Sigmoid colon (tissue), 7 donors: Measurements from ENCODE around the gene GSN. TPM values are rescaled to one million over a fixed set of nuclear protein-coding genes. Genes with fewer than 3 reads are reported as not detected.

ENCODE experiments used
- DNase-seq: peaks from one replicate; pipeline ENCODE4 v3.0.0-alpha.2; 2019
- H3K27ac ChIP-seq, 4 donors: fragments of 200-600 bp; sonication (generic); one replicate each; pipeline ENCODE4 v1.5.1; 2016 to 2019; ENCODE audit warnings: mild to moderate bottlenecking in 1 of 4
- H3K27me3 ChIP-seq, 3 donors: fragments of 200-600 bp; sonication (generic); one replicate each; pipeline ENCODE4 v1.5.1; 2019; ENCODE audit warnings: mild to moderate bottlenecking in 1 of 3
- H3K36me3 ChIP-seq, 4 donors: fragments of 200-600 bp; sonication (generic); one replicate each; pipeline ENCODE4 v1.5.1; 2016 to 2019
- H3K4me1 ChIP-seq, 4 donors: fragments of 200-600 bp; sonication (generic); one replicate each; pipeline ENCODE4 v1.5.1; 2017 to 2019
- H3K4me3 ChIP-seq, 4 donors: fragments of 200-600 bp; sonication (generic); one replicate each; pipeline ENCODE4 v1.5.1; 2017 to 2019; ENCODE audit warnings: mild to moderate bottlenecking in 2 of 4, moderate library complexity in 1 of 4
- H3K9me3 ChIP-seq, 4 donors: fragments of 200-600 bp in 3 of 4; sonication (generic) in 3 of 4; one replicate each; pipeline versions ENCODE4 v1.5.1 to v1.6.1; 2013 to 2019
- CTCF ChIP-seq, 4 experiments: fragments of 450-650 bp in 3 of 4; fragments of 200-600 bp in 1 of 4; IDR thresholded peaks; one replicate each; pipeline ENCODE4 v1.5.1; 2016 to 2019; ENCODE audit warnings: antibody characterized with exemption in 4 of 4, mild to moderate bottlenecking in 3 of 4, moderate library complexity in 2 of 4
- EP300 ChIP-seq, 4 donors: sonication (generic); formaldehyde crosslinking; IDR thresholded peaks; one replicate each; pipeline ENCODE4 v1.6.1; 2017; ENCODE audit warnings: antibody characterized with exemption in 4 of 4
- POLR2A ChIP-seq, 2 donors: fragments of 450-650 bp; IDR thresholded peaks; one replicate each; pipeline ENCODE4 v1.6.1; 2016; ENCODE audit warnings: antibody characterized with exemption in 2 of 2, mild to moderate bottlenecking in 2 of 2, moderate library complexity in 2 of 2
- POLR2AphosphoS5 ChIP-seq, 4 donors: sonication (generic); formaldehyde crosslinking; IDR thresholded peaks; one replicate each; pipeline ENCODE4 v1.6.1; 2017; ENCODE audit warnings: antibody characterized with exemption in 4 of 4
- WGBS, 2 donors: extraction: QIAGEN DNeasy Blood & Tissue Kit; methylation state at CpG; one replicate each; pipeline ENCODE4 v1.1.7; 2013; 5-methylcytosine and 5-hydroxymethylcytosine counted together
- intact Hi-C: fragments of 100-400 bp; cut with DNase I; formaldehyde crosslinking; loops from one replicate; pipeline ENCODE4 v1.15.1; 2023
- polyA plus RNA-seq, 3 donors: library from polyadenylated mRNA; stranded (reverse); fragments of 200-250 nt; gene quantifications; one replicate each; pipeline ENCODE4 v1.2.3, GENCODE V29; 2013
- total RNA-seq, 4 donors: library from RNA; depleted of rRNA; stranded (reverse); fragments of >200 nt; gene quantifications; one replicate each; pipeline ENCODE4 v1.1.0, GENCODE V29; 2016
- donor health status: healthy with polysubstance abuse.
- donor health status: Bipolar disorder and iron deficiency.
- donor health status: healthy.

The GSN gene
- total and polyA plus RNA-seq, 7 donors: 333 to 2,826 (median 1,610) TPM

- TF ChIP-seq POLR2AphosphoS5 (IDR thresholded peaks at IDR 0.05) (no peak), POLR2A (IDR thresholded peaks at IDR 0.05) (no peak), CTCF (IDR thresholded peaks at IDR 0.05) (no peak), EP300 (IDR thresholded peaks at IDR 0.05) (no peak)
- peak overlapping the region in 3 of 4 donors; percentile 62 to 67 (median 63) for H3K4me3 ChIP-seq
- DNase-seq: peak; percentile 66
- H3K4me1 ChIP-seq: peaks cover 0 to 88% (median 82%) of the 10 kb centered on the region in 4 donors
- H3K9me3 ChIP-seq: no peaks in the 10 kb centered on the region
- peak overlapping the region; percentile 94 to 99 (median 97) for H3K27ac ChIP-seq
- peaks cover 34 to 57% (median 50%) of the 10 kb centered on the region in 4 donors for H3K36me3 ChIP-seq
- intact Hi-C loops: no loop called here
- 91 to 94% methylated on average over 5 of the region's 5 CpGs for WGBS, 2 donors
- no peaks in the 10 kb centered on the region for H3K27me3 ChIP-seq
Observed at GRCh38 chr9:121302341-121302740, 34.4 kb downstream of the GSN start.

- intact Hi-C loops: no loop called here
- H3K36me3 ChIP-seq: peaks cover 34 to 61% (median 55%) of the 10 kb centered on the region in 4 donors
- TF ChIP-seq POLR2A (IDR thresholded peaks at IDR 0.05) (no peak), EP300 (IDR thresholded peaks at IDR 0.05) (no peak), POLR2AphosphoS5 (IDR thresholded peaks at IDR 0.05) (no peak), CTCF (IDR thresholded peaks at IDR 0.05) (no peak)
- H3K9me3 ChIP-seq: no peaks in the 10 kb centered on the region
- no peaks in the 10 kb centered on the region for H3K27me3 ChIP-seq
- peak; percentile 50 for DNase-seq
- peak overlapping the region; percentile 94 to 99 (median 97) for H3K27ac ChIP-seq
- H3K4me3 ChIP-seq: peak overlapping the region in 3 of 4 donors; percentile 62 to 67 (median 63)
- H3K4me1 ChIP-seq: peaks cover 0 to 83% (median 79%) of the 10 kb centered on the region in 4 donors
- WGBS, 2 donors: 97% methylated on average over 13 of the region's 13 CpGs
Observed at GRCh38 chr9:121302786-121303185, 34.8 kb downstream of the GSN start.

- peaks cover 34 to 71% (median 64%) of the 10 kb centered on the region in 4 donors for H3K36me3 ChIP-seq
- no peaks in the 10 kb centered on the region for H3K9me3 ChIP-seq
- peak overlapping the region; percentile 94 to 99 (median 97) for H3K27ac ChIP-seq
- DNase-seq: peak; percentile 63
- peak overlapping the region in 3 of 4 donors; percentile 8 to 67 (median 63) for H3K4me3 ChIP-seq
- H3K4me1 ChIP-seq: peaks cover 0 to 78% (median 72%) of the 10 kb centered on the region in 4 donors
- intact Hi-C loops: no loop called here
- no peaks in the 10 kb centered on the region for H3K27me3 ChIP-seq
- WGBS, 2 donors: 91 to 92% methylated on average over 3 of the region's 3 CpGs
- TF ChIP-seq CTCF (IDR thresholded peaks at IDR 0.05) (no peak), EP300 (IDR thresholded peaks at IDR 0.05) (no peak), POLR2AphosphoS5 (IDR thresholded peaks at IDR 0.05) (no peak), POLR2A (IDR thresholded peaks at IDR 0.05) (no peak)
Observed at GRCh38 chr9:121303456-121304451, 35.8 kb downstream of the GSN start.

- DNase-seq: no peak
- Histone ChIP-seq H3K4me1 (peaks cover 0 to 78% (median 68%) of the 10 kb centered on the region in 4 donors), H3K27me3 (no peaks in the 10 kb centered on the region), H3K4me3 (peak overlapping the region in 3 of 4 donors; percentile 8 to 67 (median 63)), H3K9me3 (no peaks in the 10 kb centered on the region), H3K27ac (peak overlapping the region; percentile 94 to 99 (median 97)), H3K36me3 (peaks cover 34 to 81% (median 72%) of the 10 kb centered on the region in 4 donors)
- intact Hi-C loops: no loop called here
- WGBS, 2 donors: 91 to 93% methylated on average over 1 of the region's 1 CpG
- no peak for TF ChIP-seq CTCF (IDR thresholded peaks at IDR 0.05)
Observed at GRCh38 chr9:121304707-121305106, 36.7 kb downstream of the GSN start.
